Mucosa of descending colon (tissue), 3 donors: ENCODE data around the gene ZPBP. TPM values are rescaled to one million over a fixed set of nuclear protein-coding genes. Genes with fewer than 3 reads are reported as not detected.
A peak's percentile ranks its signal among the peaks of the same experiment; 100 is the strongest.

Experiments used
- ATAC-seq: fragments of 200-7000 bp; cut with Tn5 transposase; one replicate; pipeline ENCODE4 v1.9.1; 2020; ENCODE audit warnings: mild to moderate bottlenecking, moderate library complexity
- DNase-seq, 3 donors: peaks; one replicate each; pipeline ENCODE4 v3.0.0-alpha.2; 2020
- H3K36me3 ChIP-seq: fragments of 200-600 bp; one replicate; pipeline ENCODE4 v1.8.0; 2021; ENCODE audit warnings: low read depth, mild to moderate bottlenecking
- H3K4me1 ChIP-seq: fragments of 200-600 bp; one replicate; pipeline ENCODE4 v1.8.0; 2021; ENCODE audit warnings: low read depth, mild to moderate bottlenecking
- H3K4me3 ChIP-seq: fragments of 200-600 bp; one replicate; pipeline ENCODE4 v1.8.0; 2021; ENCODE audit warnings: mild to moderate bottlenecking
- H3K9me3 ChIP-seq: fragments of 200-600 bp; one replicate; pipeline ENCODE4 v1.8.0; 2021; ENCODE audit warnings: mild to moderate bottlenecking
- intact Hi-C, 2 donors: fragments of 100-400 bp; cut with DNase I in 1 of 2; cut with micrococcal nuclease in 1 of 2; formaldehyde crosslinking; loops; one replicate each; pipeline versions ENCODE4 v1.11.0 to v1.11.1; 2022; cut with DNase I, micrococcal nuclease
- long read RNA-seq, 2 donors: library from polyadenylated mRNA; unstranded; transcript quantifications; one replicate each; pipeline ENCODE4 v2.0.0, GENCODE V29; 2019 to 2021
- total RNA-seq, 3 donors: library from RNA; stranded (reverse); fragmentation: NEBNext Ultra II Directional in 2 of 3; extraction: Animal tissue kit (Norgen Biotek cat#: 25700) in 2 of 3; gene quantifications; one replicate each; pipeline versions ENCODE4 v1.2.1 to v1.2.4, GENCODE V29; 2021 to 2023
- TF ChIP-seq, protein P1 (sequence below): fragments of 200-600 bp; IDR thresholded peaks from one replicate; pipeline ENCODE4 v1.8.0; 2022; ENCODE audit warnings: antibody characterized with exemption, mild to moderate bottlenecking
- donor health status: DM: no; HTN: no; CAD: no; lungs with moderate emphysema.
- donor health status: DM: no; HTN: no; CAD: no.
- donor health status: DM: no; HTN: yes; CAD: no.

Gene ZPBP, protein sequence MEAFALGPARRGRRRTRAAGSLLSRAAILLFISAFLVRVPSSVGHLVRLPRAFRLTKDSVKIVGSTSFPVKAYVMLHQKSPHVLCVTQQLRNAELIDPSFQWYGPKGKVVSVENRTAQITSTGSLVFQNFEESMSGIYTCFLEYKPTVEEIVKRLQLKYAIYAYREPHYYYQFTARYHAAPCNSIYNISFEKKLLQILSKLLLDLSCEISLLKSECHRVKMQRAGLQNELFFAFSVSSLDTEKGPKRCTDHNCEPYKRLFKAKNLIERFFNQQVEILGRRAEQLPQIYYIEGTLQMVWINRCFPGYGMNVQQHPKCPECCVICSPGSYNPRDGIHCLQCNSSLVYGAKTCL
- not detected for total RNA-seq
- long read RNA-seq, donor 1 = 0 reads
- long read RNA-seq, donor 2 = 0 reads

DNA sequence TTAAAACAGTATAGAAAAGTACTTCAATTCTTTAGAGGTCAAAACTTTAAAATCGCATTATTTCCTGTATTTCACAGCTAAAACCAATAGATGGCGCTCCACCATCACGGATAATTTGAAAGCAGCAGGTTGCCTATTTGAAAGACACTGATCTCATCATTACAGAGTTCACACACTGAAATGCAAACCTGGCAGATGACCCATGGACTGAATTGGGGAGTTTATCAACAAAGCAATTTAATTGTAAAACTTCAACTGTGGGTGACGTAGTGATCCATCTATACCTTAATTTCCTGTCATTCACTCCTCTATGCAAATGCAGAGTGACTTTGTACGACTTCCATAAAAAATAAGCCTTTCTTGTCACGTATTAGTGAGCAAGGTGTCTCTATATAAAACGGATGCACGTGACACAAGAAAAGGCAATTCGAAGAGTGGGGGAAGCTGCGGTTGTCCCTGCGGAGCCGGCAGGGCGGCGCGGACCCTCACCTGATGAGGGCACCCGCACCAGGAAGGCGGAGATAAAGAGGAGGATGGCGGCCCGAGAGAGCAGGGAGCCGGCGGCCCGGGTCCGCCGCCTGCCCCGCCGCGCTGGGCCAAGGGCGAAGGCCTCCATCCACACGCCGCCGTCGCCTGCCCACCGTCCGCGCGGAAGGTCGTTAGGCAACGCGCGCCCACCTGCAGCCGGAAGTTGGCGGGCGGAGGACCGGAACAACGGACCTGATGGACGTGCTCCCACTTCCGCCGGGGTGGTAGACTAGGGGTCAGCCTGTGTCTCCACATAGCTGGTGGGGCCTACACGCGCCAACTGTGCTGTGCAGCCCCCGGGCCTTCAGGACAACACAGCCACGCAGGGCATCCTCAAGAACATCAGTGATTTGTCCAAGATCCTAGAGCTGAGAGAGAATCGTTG lies at the start of gene ZPBP:
Gene ZPBP, minus strand, starts transcription at position 668 of the 913 bp plus-strand sequence. Its CDS starts 52 bp downstream, at position 616.
- intact Hi-C loops = no loop called here
- DNase-seq (peak; percentile 39 to 54 (median 41)), ATAC-seq (peak; percentile 84)
- Histone ChIP-seq H3K36me3 (no peaks in the 10 kb centered on the region), H3K9me3 (no peaks in the 10 kb centered on the region), H3K4me3 (no peak within 1 kb of the TSS), H3K4me1 (no peaks in the 10 kb centered on the region)
- TF ChIP-seq, protein P1, sequence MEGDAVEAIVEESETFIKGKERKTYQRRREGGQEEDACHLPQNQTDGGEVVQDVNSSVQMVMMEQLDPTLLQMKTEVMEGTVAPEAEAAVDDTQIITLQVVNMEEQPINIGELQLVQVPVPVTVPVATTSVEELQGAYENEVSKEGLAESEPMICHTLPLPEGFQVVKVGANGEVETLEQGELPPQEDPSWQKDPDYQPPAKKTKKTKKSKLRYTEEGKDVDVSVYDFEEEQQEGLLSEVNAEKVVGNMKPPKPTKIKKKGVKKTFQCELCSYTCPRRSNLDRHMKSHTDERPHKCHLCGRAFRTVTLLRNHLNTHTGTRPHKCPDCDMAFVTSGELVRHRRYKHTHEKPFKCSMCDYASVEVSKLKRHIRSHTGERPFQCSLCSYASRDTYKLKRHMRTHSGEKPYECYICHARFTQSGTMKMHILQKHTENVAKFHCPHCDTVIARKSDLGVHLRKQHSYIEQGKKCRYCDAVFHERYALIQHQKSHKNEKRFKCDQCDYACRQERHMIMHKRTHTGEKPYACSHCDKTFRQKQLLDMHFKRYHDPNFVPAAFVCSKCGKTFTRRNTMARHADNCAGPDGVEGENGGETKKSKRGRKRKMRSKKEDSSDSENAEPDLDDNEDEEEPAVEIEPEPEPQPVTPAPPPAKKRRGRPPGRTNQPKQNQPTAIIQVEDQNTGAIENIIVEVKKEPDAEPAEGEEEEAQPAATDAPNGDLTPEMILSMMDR = peak; percentile 14

DNA sequence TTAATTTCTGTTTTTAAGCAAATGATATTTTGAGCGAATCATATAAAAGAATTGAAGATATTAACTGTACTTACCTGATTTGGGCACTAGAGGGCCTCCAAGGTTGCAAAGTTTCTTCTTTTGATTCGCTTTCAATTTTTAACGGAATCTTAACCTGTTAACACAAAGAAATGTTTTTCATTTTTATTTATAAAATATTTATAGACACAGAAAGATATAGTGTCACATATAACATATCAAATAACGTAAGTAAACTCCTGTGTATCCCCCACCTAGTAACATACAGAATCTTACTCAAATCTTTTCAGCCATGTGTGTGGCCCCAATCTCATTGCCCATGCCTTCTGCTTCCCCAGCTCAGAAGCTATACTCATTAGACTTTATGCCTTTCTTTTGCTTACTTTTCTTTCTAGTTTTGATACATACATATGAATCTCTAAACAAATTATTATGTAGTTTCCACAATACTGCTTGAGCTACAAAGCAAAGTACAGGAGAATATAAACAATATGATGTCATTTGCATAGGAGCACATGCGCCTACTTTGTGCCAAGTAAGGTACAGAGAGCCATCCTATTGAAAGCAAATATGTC lies 49.5 kb upstream of the ZPBP start:
- DNase-seq (peak in 1 of 3 donors; percentile 16), ATAC-seq (no peak)
- intact Hi-C loops = no loop called here
- Histone ChIP-seq H3K4me3 (no peak overlapping the region), H3K4me1 (no peaks in the 10 kb centered on the region), H3K9me3 (no peaks in the 10 kb centered on the region), H3K36me3 (no peaks in the 10 kb centered on the region)
- TF ChIP-seq, protein P1 = peak; percentile 43

DNA sequence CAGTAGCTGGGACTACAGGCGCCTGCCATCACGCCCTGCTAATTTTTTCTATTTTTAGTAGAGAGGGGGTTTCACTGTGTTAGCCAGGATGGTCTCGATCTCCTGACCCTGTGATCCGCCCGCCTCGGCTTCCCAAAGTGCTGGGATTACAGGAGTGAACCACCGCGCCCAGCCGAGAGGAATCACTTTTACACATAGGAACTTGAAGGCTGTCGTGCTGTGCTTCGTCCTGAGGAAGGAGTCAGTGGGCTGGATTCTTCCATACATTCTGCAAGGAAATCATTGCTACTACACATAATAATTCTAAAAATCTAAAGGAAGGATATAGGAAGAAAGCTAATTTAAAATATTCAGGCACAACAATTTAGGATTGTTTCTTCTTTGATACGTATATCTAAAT lies 48.8 kb upstream of the ZPBP start:
- ATAC-seq (no peak), DNase-seq (no peak)
- intact Hi-C loops = no loop called here
- Histone ChIP-seq H3K4me1 (no peaks in the 10 kb centered on the region), H3K4me3 (no peak overlapping the region), H3K36me3 (no peaks in the 10 kb centered on the region), H3K9me3 (no peaks in the 10 kb centered on the region)
- TF ChIP-seq, protein P1 = no peak

DNA sequence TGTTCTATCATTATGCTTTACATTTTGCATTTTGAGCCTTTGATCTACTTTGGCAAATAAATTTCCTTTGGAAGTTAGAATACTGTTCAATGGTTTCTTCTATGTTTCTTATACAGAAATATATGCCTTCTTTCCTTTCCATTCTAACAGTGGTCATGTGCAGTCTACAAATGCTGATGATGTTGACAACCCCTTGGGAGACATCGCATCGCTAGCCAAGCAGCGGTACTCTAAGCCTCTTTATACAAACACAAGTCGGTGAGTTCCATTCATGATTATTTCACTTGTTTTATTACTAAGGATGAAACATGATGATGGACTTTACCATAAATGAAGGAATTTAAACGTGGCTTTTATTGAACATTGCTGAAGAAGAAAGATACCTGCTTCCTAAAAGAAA lies 48.1 kb upstream of the ZPBP start:
- no peak for DNase-seq
- intact Hi-C loops = no loop called here
- no peaks in the 10 kb centered on the region for H3K9me3 ChIP-seq
- no peak overlapping the region for H3K4me3 ChIP-seq
- H3K36me3 ChIP-seq = no peaks in the 10 kb centered on the region
- no peaks in the 10 kb centered on the region for H3K4me1 ChIP-seq
- TF ChIP-seq, protein P1 = no peak
- no peak for ATAC-seq

DNA sequence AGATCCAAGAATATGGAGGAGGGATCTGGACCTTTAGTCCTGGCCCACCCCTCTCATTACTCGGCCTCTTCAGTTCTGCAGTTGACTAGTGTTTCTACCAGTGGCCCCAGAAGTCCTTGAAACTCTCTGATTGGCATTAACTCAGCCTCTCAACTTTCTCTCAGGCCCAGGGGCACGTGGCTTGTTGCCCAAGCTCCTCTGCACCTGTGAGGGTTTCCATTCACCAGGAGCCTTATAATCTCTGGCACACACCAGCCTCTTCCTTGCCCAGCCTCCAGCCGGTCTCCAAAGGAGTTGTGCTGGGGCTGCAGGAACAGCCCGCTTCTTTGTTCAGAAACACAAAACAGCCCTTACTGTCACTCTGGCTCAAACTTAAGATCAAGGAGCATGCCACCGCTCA lies 47.6 kb upstream of the ZPBP start:
- no peak for DNase-seq
- Histone ChIP-seq H3K36me3 (no peaks in the 10 kb centered on the region), H3K4me3 (no peak overlapping the region), H3K9me3 (no peaks in the 10 kb centered on the region), H3K4me1 (no peaks in the 10 kb centered on the region)
- ATAC-seq = no peak
- intact Hi-C loops = no loop called here
- TF ChIP-seq, protein P1 = no peak
